ENCODE measurements around the gene STOX1. TPM values are rescaled to one million over a fixed set of nuclear protein-coding genes. Genes with fewer than 3 reads are reported as not detected.

STOX1 gene
- total RNA-seq, 1 experiment from 2014 or later = 2.7 TPM

- no peaks in the 10 kb centered on the region for H3K27me3 Mint-ChIP-seq (ENCODE audit: unreplicated experiment)
- no peak overlapping the region for H3K4me3 Mint-ChIP-seq (ENCODE audit: low read depth, unreplicated experiment)
- no TSS peak for BruUV-seq (replicated peaks)
- DNase-seq = no peak
- intact Hi-C loops (cut with micrococcal nuclease; ENCODE audit: unreplicated experiment) = no loop called here
- no peak for TF ChIP-seq CTCF (IDR thresholded peaks at IDR 0.05; ENCODE audit: unreplicated experiment)
- no peaks in the 10 kb centered on the region for H3K9me3 Mint-ChIP-seq (ENCODE audit: low read depth, unreplicated experiment)
- no peak overlapping the region for H3K27ac Mint-ChIP-seq (ENCODE audit: unreplicated experiment)
- H3K36me3 Mint-ChIP-seq (ENCODE audit: insufficient read depth, unreplicated experiment) = peaks cover 87% of the 10 kb centered on the region
- H3K4me1 Mint-ChIP-seq (ENCODE audit: low read depth, unreplicated experiment) = no peaks in the 10 kb centered on the region
- CTCF ChIA-PET = no interaction called here
These were observed 39.5 kb upstream of the STOX1 start for GRCh38 chr10:68787813-68788212.

GRCh38 chr10:68790476-68790875 lies 36.9 kb upstream of the STOX1 start:
- BruUV-seq (replicated peaks) = no TSS peak
- Mint-ChIP-seq H3K4me1 (ENCODE audit: low read depth, unreplicated experiment) (no peaks in the 10 kb centered on the region), H3K27ac (ENCODE audit: unreplicated experiment) (no peak overlapping the region), H3K36me3 (ENCODE audit: insufficient read depth, unreplicated experiment) (peaks cover 83% of the 10 kb centered on the region), H3K4me3 (ENCODE audit: low read depth, unreplicated experiment) (no peak overlapping the region), H3K9me3 (ENCODE audit: low read depth, unreplicated experiment) (no peaks in the 10 kb centered on the region), H3K27me3 (ENCODE audit: unreplicated experiment) (no peaks in the 10 kb centered on the region)
- TF ChIP-seq CTCF (IDR thresholded peaks at IDR 0.05; ENCODE audit: unreplicated experiment) = no peak
- no peak for DNase-seq
- intact Hi-C loops (cut with micrococcal nuclease; ENCODE audit: unreplicated experiment) = no loop called here
- CTCF ChIA-PET = no interaction called here

- Mint-ChIP-seq H3K27ac (ENCODE audit: unreplicated experiment) (no peak overlapping the region), H3K4me1 (ENCODE audit: low read depth, unreplicated experiment) (no peaks in the 10 kb centered on the region), H3K27me3 (ENCODE audit: unreplicated experiment) (no peaks in the 10 kb centered on the region), H3K36me3 (ENCODE audit: insufficient read depth, unreplicated experiment) (peaks cover 75% of the 10 kb centered on the region), H3K4me3 (ENCODE audit: low read depth, unreplicated experiment) (no peak overlapping the region), H3K9me3 (ENCODE audit: low read depth, unreplicated experiment) (no peaks in the 10 kb centered on the region)
- no peak for TF ChIP-seq CTCF (IDR thresholded peaks at IDR 0.05; ENCODE audit: unreplicated experiment)
- intact Hi-C loops (cut with micrococcal nuclease; ENCODE audit: unreplicated experiment) = loop anchor here (1.0 kb wide), 1 partner anchor 105 kb away; no protein-coding TSS in a partner anchor
- no peak for DNase-seq
- BruUV-seq (replicated peaks) = no TSS peak
- CTCF ChIA-PET = interaction anchor here (0.7 kb wide), 1 partner anchor 483 kb away, joined by 3 read pairs; no protein-coding TSS in a partner anchor
These were observed 35.2 kb upstream of the STOX1 start for GRCh38 chr10:68792115-68792514.

- TF ChIP-seq CTCF (IDR thresholded peaks at IDR 0.05; ENCODE audit: unreplicated experiment) = no peak
- Mint-ChIP-seq H3K4me3 (ENCODE audit: low read depth, unreplicated experiment) (no peak overlapping the region), H3K9me3 (ENCODE audit: low read depth, unreplicated experiment) (no peaks in the 10 kb centered on the region), H3K27me3 (ENCODE audit: unreplicated experiment) (no peaks in the 10 kb centered on the region), H3K4me1 (ENCODE audit: low read depth, unreplicated experiment) (no peaks in the 10 kb centered on the region), H3K27ac (ENCODE audit: unreplicated experiment) (no peak overlapping the region), H3K36me3 (ENCODE audit: insufficient read depth, unreplicated experiment) (peaks cover 52% of the 10 kb centered on the region)
- DNase-seq = no peak
- CTCF ChIA-PET = interaction anchor here (0.5 to 0.6 kb wide), 2 partner anchors 38 to 645 kb away, joined by 3 read pairs; no protein-coding TSS in a partner anchor
- BruUV-seq (replicated peaks) = no TSS peak
- intact Hi-C loops (cut with micrococcal nuclease; ENCODE audit: unreplicated experiment) = no loop called here
These were observed 31.3 kb upstream of the STOX1 start for GRCh38 chr10:68795886-68796532.

Measured in Calu3 (cell line).